Gastroesophageal sphincter (tissue), 4 donors: Measurements from ENCODE around the gene SPATA16. TPM values are rescaled to one million over a fixed set of nuclear protein-coding genes. Genes with fewer than 3 reads are reported as not detected.
"Not testable (repeated sequence)": the region's sequence is repeated elsewhere in the genome, so short reads cannot be mapped to it uniquely, and the experiment has no call there.

Experiments used
- ATAC-seq: fragments of 150-250 bp; one replicate; pipeline ENCODE4 v1.9.1; 2016; ENCODE audit warnings: mild to moderate bottlenecking, moderate library complexity
- H3K27ac ChIP-seq, 4 donors: fragments of 200-600 bp; sonication (generic) in 3 of 4; 1 replicate in 3 of 4; 2 replicates in 1 of 4; pipeline ENCODE4 v1.5.1; 2016 to 2019
- H3K27me3 ChIP-seq: fragments of 200-600 bp; sonication (generic); one replicate; pipeline ENCODE4 v1.5.1; 2019
- H3K36me3 ChIP-seq, 2 donors: fragments of 200-600 bp; sonication (generic); one replicate each; pipeline ENCODE4 v1.5.1; 2019; ENCODE audit warnings: control low read depth in 1 of 2
- H3K4me1 ChIP-seq, 3 donors: fragments of 200-600 bp; sonication (generic); 1 replicate in 2 of 3; 2 replicates in 1 of 3; pipeline ENCODE4 v1.5.1; 2016 to 2019; ENCODE audit warnings: control low read depth in 2 of 3
- H3K4me3 ChIP-seq, 2 donors: fragments of 200-600 bp; sonication (generic); one replicate each; pipeline ENCODE4 v1.5.1; 2019; ENCODE audit warnings: mild to moderate bottlenecking in 1 of 2, moderate library complexity in 1 of 2
- H3K9me3 ChIP-seq, 3 donors: fragments of 200-600 bp; sonication (generic); one replicate each; pipeline ENCODE4 v1.5.1; 2017 to 2019; ENCODE audit warnings: control low read depth in 2 of 3
- CTCF ChIP-seq, 4 experiments: fragments of 200-600 bp in 2 of 4; fragments of 450-650 bp in 2 of 4; sonication (generic) in 1 of 4; IDR thresholded peaks; one replicate each; pipeline ENCODE4 v1.5.1; 2017 to 2019; ENCODE audit warnings: antibody characterized with exemption in 4 of 4, mild to moderate bottlenecking in 2 of 4, moderate library complexity in 2 of 4
- EP300 ChIP-seq: sonication (generic); formaldehyde crosslinking; IDR thresholded peaks from one replicate; pipeline ENCODE4 v1.6.1; 2017; ENCODE audit warnings: antibody characterized with exemption, mild to moderate bottlenecking
- POLR2A ChIP-seq, 2 donors: fragments of 450-650 bp; IDR thresholded peaks; one replicate each; pipeline ENCODE4 v1.6.1; 2017; ENCODE audit warnings: antibody characterized with exemption in 2 of 2, mild to moderate bottlenecking in 2 of 2, moderate library complexity in 1 of 2
- POLR2AphosphoS5 ChIP-seq: sonication (generic); formaldehyde crosslinking; IDR thresholded peaks from one replicate; pipeline ENCODE4 v1.6.1; 2017; ENCODE audit warnings: antibody characterized with exemption
- WGBS, 2 donors: methylation state at CpG; one replicate each; pipeline ENCODE4 v1.1.5; 2018; ENCODE audit warnings: low coverage in 1 of 2; 5-methylcytosine and 5-hydroxymethylcytosine counted together
- total RNA-seq, 4 donors: library from RNA; depleted of rRNA; stranded (reverse); fragments of >200 nt; gene quantifications; one replicate each; pipeline ENCODE4 v1.1.0, GENCODE V29; 2016

The SPATA16 gene
- total RNA-seq, 4 donors from 2014 or later = not detected

GRCh38 chr3:173027429-173027828 lies 113.6 kb downstream of the SPATA16 start:
- TF ChIP-seq EP300 = no peak
- TF ChIP-seq POLR2A (IDR thresholded peaks at IDR 0.05) = no peak
- TF ChIP-seq CTCF (IDR thresholded peaks at IDR 0.05) = no peak
- no peak for TF ChIP-seq POLR2AphosphoS5
- Histone ChIP-seq H3K27me3 (no peaks in the 10 kb centered on the region), H3K4me1 (no peaks in the 10 kb centered on the region), H3K36me3 (no peaks in the 10 kb centered on the region), H3K27ac (no peak overlapping the region), H3K9me3 (no peaks in the 10 kb centered on the region), H3K4me3 (no peak overlapping the region)
- WGBS, 2 donors = 50 to 60% methylated on average over 1 of the region's 1 CpG
- ATAC-seq = no peak

DNA sequence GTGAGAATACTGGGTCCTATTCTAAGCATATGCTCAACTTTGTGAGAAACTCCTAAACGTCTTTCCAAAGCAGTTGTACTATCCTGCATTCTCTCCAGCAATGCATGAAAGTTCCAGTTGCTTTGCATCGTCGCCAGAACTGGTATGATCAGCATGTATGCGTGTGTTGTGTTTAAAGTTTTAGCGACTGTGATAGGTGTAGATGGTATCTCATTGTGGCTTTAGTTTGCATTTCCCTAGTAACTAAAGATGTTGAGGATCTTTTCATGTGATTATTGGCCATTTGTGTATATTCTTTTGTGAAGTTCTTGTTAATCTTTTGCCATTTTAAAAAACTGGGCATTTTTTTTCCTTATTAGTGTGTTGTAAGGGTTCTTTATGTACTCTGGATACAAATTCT lies 115.1 kb downstream of the SPATA16 start:
- 72 to 78% methylated on average over 5 of the region's 5 CpGs for WGBS, 2 donors
- no peak for TF ChIP-seq EP300
- Histone ChIP-seq H3K27ac (no peak overlapping the region), H3K4me3 (no peak overlapping the region), H3K27me3 (no peaks in the 10 kb centered on the region), H3K36me3 (no peaks in the 10 kb centered on the region), H3K9me3 (no peaks in the 10 kb centered on the region), H3K4me1 (no peaks in the 10 kb centered on the region)
- no peak for ATAC-seq

GRCh38 chr3:173021547-173022185 lies 119.4 kb downstream of the SPATA16 start:
- 58 to 88% methylated on average over 1 to 2 of the region's 2 CpGs for WGBS, 2 donors
- TF ChIP-seq EP300 (no peak), POLR2A (IDR thresholded peaks at IDR 0.05) (no peak), CTCF (IDR thresholded peaks at IDR 0.05) (no peak), POLR2AphosphoS5 (no peak)
- no peaks in the 10 kb centered on the region for H3K9me3 ChIP-seq
- no peaks in the 10 kb centered on the region for H3K27me3 ChIP-seq
- H3K4me1 ChIP-seq = no peaks in the 10 kb centered on the region
- no peaks in the 10 kb centered on the region for H3K36me3 ChIP-seq
- no peak overlapping the region for H3K4me3 ChIP-seq
- no peak overlapping the region for H3K27ac ChIP-seq
- no peak for ATAC-seq

- H3K36me3 ChIP-seq, H3K4me3 ChIP-seq, ATAC-seq, H3K27ac ChIP-seq, H3K4me1 ChIP-seq, H3K9me3 ChIP-seq, H3K27me3 ChIP-seq: not testable (repeated sequence)
- WGBS, 2 donors = 89 to 97% methylated on average over 5 to 6 of the region's 7 CpGs
These were observed 120.9 kb downstream of the SPATA16 start for GRCh38 chr3:173020128-173020527.

DNA sequence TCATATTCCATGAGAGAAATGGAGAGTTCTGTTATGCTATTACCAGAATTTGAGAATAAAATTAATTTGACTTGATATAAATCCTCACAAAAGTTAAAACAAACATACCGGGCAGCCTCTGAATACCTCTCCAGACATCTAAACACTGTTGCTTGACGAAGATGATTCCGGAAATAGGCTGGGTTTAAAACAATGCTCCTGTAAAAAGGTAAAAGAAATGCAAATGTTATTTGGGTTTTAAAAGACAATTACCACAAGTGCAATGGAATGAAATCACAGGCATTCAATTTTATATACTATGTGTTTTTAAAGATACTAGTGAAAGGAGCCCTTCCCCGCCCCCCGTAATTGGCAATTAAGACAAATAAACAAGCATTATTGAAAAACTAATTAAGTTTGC lies 121.7 kb downstream of the SPATA16 start:
- Histone ChIP-seq H3K27me3 (no peaks in the 10 kb centered on the region), H3K9me3 (no peaks in the 10 kb centered on the region), H3K27ac (no peak overlapping the region), H3K4me3 (no peak overlapping the region), H3K36me3 (no peaks in the 10 kb centered on the region), H3K4me1 (no peaks in the 10 kb centered on the region)
- TF ChIP-seq EP300 (no peak), POLR2AphosphoS5 (no peak), POLR2A (IDR thresholded peaks at IDR 0.05) (no peak), CTCF (IDR thresholded peaks at IDR 0.05) (no peak)
- 59 to 81% methylated on average over 5 of the region's 5 CpGs for WGBS, 2 donors
- no peak for ATAC-seq

- ATAC-seq = no peak
- Histone ChIP-seq H3K4me3 (no peak overlapping the region), H3K36me3 (no peaks in the 10 kb centered on the region), H3K9me3 (no peaks in the 10 kb centered on the region), H3K4me1 (no peaks in the 10 kb centered on the region), H3K27ac (no peak overlapping the region), H3K27me3 (no peaks in the 10 kb centered on the region)
- 40 to 79% methylated on average over 2 of the region's 2 CpGs for WGBS, 2 donors
- TF ChIP-seq POLR2A (IDR thresholded peaks at IDR 0.05) (no peak), POLR2AphosphoS5 (no peak), CTCF (IDR thresholded peaks at IDR 0.05) (no peak), EP300 (no peak)
These were observed 122.3 kb downstream of the SPATA16 start for GRCh38 chr3:173018758-173019157.
